T47D (cell line): ENCODE measurements around the gene TMPRSS7.

ENCODE experiments used
- DNase-seq, 2 experiments: peaks; one replicate each; pipeline versions ENCODE4 v3.0.0 to v3.0.0-alpha.2; 2011 to 2012; ENCODE audit warnings: low read depth in 1 of 2, low spot score in 1 of 2
- JUND ChIP-seq: IDR thresholded peaks from 2 replicates; pipeline ENCODE4 v1.6.1; 2012; ENCODE audit warnings: low read depth
- in situ Hi-C: cut with HindIII; loops from 2 replicates; pipeline ENCODE4 v1.10.0; 2016; ENCODE audit warnings: low sequenced_read_pairs, low pct_unique_long_range_greater_than_20kb

The TMPRSS7 gene

GRCh38 chr3:112084980-112085705 is 50.6 kb downstream of the TMPRSS7 start:
- DNase-seq, result no peak
- no peak for TF ChIP-seq JUND
- in situ Hi-C loops, result no loop called here

GRCh38 chr3:112085735-112086075 is 51.2 kb downstream of the TMPRSS7 start:
- TF ChIP-seq JUND, result no peak
- no peak for DNase-seq
- in situ Hi-C loops, result no loop called here

DNA sequence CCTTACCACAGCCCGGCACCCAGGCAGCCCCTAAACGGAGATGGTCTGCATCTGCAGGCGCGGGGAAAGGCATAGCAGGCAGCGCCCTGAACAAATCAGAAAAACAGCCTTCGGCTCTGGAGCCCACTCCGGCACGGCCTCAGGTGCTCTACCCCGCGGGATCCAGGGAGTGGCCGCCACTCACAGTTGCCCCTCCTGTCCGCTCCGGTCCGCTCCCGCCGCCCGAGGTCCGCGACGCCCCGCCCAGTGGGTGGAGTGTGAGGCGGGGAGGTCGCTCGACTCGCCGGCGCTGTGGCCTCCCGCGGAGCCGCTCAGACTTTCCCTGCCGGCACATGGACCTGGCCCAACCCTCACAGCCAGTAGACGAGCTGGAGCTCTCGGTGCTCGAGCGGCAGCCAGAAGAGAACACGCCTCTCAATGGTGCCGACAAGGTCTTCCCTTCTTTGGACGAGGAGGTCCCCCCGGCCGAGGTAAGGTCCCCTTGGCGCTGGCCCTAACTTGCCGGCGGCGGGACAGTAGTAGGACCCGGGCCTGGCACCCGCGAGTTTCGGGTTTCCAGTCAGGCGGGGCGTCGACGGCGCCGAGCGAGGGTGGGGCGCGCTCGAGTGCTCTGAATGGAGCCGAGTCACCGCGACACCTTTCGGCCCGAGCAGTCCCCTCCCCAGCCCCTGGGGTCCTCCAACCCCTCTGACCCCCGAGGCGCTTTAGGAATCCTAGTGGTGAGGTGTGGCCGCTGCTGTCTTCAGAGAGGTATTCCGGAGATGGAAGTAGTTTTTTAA is 51.7 kb downstream of the TMPRSS7 start, which contains the start of gene C3orf52:
Gene C3orf52 (plus strand): TSS at position 314 of the 779 bp plus-strand sequence. CDS start 19 bp downstream, at position 333.
- peak; percentile 91 to 92 for DNase-seq
- in situ Hi-C loops, result no loop called here
- TF ChIP-seq JUND, result no peak

GRCh38 chr3:112086875-112087524 is 52.5 kb downstream of the TMPRSS7 start:
- no peak for DNase-seq
- TF ChIP-seq JUND, result no peak
- in situ Hi-C loops, result no loop called here

- in situ Hi-C loops, result no loop called here
- DNase-seq, result no peak
- no peak for TF ChIP-seq JUND
Measured at GRCh38 chr3:112087746-112088145, 53.2 kb downstream of the TMPRSS7 start.

- in situ Hi-C loops, result no loop called here
- DNase-seq, result no peak
Measured at GRCh38 chr3:112088944-112089343, 54.4 kb downstream of the TMPRSS7 start.

GRCh38 chr3:112089956-112090886 is 55.7 kb downstream of the TMPRSS7 start:
- no peak for DNase-seq
- in situ Hi-C loops, result no loop called here
- no peak for TF ChIP-seq JUND

More at GRCh38 chr3:112088944-112089343, 54.4 kb downstream of the TMPRSS7 start:
- TF ChIP-seq JUND, result no peak

DNA sequence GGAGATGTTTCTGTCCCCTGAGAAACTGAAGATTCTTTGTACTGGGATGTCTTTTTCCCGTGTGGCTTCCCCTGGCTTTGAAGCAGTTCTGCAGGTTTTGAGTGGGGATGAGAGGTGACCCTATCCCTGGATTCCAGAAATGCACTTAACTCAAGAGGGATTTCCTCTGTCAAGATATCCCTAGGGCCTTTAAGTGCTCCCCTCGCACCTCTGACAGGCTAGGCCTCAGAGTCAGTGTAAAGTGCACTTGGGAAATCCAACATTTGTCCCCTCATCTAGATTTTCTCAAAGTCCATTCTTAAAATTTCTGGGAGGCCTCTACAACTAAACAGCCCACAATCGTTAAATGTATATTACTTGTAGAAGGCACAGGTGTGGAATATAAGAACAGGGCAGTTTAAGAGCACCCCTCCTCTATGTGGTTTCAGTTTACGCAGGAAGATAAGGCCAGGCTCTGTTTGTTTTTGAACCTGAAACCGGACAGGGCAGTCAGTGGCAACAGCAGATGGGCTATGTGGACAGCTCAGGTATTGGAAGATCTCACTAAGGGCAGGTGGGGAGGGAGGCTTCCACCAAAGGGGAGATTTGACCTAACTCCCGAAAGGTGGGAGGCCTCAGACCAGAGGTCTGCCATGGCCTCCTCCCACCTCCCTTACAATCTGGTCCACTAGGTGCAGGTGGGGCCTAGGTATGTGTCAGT is 56.5 kb downstream of the TMPRSS7 start:
- in situ Hi-C loops, result no loop called here
- peak in 1 of 2 experiments; percentile 57 for DNase-seq
- no peak for TF ChIP-seq JUND

DNA sequence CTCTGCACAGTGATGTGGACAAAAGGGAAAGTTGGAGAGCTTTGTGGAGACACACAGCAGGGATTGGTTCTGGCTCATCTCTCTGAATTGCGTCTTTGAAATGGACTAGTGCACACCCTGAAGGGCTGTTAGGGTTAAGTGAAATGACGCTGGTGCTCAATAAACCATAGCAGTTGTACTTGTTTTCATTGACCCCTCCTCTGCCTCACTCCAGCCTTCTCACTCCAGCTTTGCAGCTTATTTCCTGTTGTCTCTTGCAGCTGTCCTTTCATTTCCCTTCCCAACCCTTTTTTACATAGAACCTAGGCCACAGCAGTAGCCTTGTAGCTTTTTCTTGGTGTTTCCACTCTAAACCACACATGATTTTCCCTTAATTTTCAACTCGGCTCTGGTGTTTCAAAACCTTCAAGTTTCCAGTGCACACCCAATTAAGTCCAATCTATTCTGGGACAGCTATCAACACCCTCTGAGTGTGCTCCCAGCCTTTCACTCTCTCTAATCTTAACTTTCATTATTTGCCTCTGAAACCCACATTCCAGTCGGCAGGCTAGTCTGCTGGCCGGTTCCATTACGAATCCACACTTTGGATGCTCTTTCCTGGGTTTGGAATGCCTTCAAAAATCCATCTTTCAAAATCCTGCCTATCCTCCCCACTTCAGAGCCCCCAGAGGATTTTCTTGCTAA is 58.1 kb downstream of the TMPRSS7 start:
- in situ Hi-C loops, result no loop called here
- DNase-seq, result no peak
- TF ChIP-seq JUND, result no peak

- in situ Hi-C loops, result no loop called here
- DNase-seq, result no peak
- TF ChIP-seq JUND, result no peak
Measured at GRCh38 chr3:112093180-112093522, 58.6 kb downstream of the TMPRSS7 start.

GRCh38 chr3:112095731-112096130 is 61.2 kb downstream of the TMPRSS7 start:
- DNase-seq, result no peak
- no peak for TF ChIP-seq JUND
- in situ Hi-C loops, result no loop called here

DNA sequence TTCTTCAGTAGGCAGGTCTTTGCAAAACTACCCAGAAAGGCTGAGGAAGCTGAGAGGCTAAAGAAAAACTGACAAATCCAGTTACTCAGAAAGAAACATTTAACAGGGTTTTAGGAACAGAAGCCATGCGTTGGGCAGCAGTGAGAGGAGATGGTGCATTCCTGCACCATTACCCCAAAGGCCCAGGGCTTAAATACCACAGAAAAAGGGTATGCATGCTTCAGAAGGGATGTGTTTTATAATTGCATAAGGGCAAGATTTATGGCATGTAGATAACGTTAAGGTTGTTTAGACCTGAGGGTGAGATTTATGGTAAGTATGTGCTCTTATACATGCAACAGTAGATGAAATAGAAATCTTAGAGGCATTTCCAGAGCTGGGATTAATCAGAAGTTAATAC is 61.6 kb downstream of the TMPRSS7 start:
- in situ Hi-C loops, result no loop called here
- DNase-seq, result no peak
- no peak for TF ChIP-seq JUND
